GM19239 (cell line): ENCODE data around the gene RABL6.
"Not testable (repeated sequence)": the region's sequence is repeated elsewhere in the genome, so short reads cannot be mapped to it uniquely, and the experiment has no call there.

Experiments used
- DNase-seq: peaks from one replicate; pipeline ENCODE4 v3.0.0; 2011; ENCODE audit warnings: low spot score; ENCODE audit not compliant: insufficient read length
- FAIRE-seq: peaks from 2 replicates; lab custom pipeline; 2011; peaks lifted over from hg19 to GRCh38; lab: Jason Lieb, UNC

Gene RABL6

DNA sequence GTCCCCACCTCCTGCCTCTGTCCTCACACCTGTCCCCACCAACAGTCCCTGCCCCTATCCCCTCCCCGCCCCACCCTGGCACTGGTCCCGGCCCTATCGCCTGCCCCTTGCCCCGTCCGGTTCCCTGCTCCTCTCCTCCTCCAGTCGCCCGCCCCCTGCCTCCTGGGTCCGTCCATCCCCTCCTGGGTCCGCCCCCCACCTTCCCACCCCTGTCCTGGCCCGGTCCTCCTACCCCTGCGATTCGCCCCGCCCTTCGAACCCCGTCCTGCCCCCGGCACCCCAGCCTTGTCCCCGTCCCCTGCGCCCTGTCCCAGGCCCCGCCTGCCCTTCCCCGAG is 58.0 kb downstream of the RABL6 start:
- FAIRE-seq (no peak), DNase-seq (no peak)

DNA sequence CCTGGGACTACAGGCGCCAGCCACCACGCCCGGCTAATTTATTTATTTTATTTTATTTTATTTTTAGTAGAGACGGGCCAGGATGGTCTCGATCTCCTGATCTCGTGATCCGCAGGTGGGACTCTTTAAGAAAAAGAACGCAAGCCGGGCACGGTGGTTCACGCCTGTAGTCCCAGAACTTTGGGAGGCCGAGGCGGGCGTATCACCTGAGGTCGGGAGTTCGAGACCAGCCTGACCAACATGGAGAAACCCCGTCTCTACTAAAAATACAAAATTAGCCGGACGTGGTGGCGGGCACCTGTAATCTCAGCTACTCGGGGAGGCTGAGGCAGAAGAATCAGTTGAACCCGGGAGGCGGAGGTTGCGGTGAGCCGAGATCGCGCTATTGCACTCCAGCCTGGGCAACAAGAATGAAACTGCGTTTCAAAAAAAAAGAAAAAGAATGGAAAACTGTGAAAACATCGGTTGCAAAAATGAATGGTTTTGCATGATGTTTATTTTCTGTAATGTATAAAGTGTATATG is 59.2 kb downstream of the RABL6 start:
- FAIRE-seq, DNase-seq: not testable (repeated sequence)

GRCh38 chr9:136867480-136867879 is 59.7 kb downstream of the RABL6 start:
- FAIRE-seq, result no peak
- DNase-seq, result no peak

DNA sequence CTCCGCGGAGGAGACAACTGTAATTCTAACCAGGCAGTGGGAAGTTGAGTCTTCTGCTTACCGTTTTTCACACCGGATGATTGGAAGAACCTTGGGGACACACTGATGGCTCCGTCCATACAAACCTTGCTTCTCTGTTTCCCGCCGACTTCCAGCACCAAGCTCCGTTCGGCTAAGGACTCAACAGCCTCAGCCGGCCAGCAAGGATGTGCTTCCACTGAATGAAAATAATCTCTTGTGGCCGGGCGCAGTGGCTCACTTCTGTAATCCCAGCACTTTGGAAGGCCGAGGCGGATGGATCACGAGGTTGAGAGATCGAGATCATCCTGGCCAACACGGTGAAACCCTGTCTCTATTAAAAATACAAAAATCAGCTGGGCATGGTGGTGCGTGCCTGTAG is 60.2 kb downstream of the RABL6 start:
- FAIRE-seq (no peak), DNase-seq (no peak)

GRCh38 chr9:136868644-136869043 is 60.9 kb downstream of the RABL6 start:
- FAIRE-seq (no peak), DNase-seq (no peak)

DNA sequence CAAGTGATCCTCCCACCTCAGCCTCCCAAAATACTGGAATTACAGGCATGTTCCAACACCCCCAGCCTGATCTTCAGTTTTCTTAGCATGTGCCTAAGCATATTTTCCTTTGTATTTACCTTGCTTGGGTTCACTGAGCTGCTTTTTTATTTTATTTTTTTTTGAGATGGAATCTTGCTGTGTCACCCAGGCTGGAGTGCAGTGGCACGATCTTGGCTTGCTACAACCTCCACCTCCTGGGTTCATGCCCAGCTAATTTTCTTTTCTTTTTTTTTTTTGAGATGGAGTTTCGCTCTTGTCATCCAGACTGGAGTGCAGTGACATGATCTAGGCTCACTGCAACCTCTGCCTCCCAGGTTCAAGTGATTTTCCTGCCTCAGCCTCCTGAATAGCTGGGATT is 61.9 kb downstream of the RABL6 start:
- not testable (repeated sequence) for FAIRE-seq, DNase-seq

GRCh38 chr9:136875155-136875554 is 67.4 kb downstream of the RABL6 start:
- DNase-seq, result no peak
- FAIRE-seq, result no peak

GRCh38 chr9:136876476-136876875 is 68.7 kb downstream of the RABL6 start:
- DNase-seq, result no peak
- no peak for FAIRE-seq

DNA sequence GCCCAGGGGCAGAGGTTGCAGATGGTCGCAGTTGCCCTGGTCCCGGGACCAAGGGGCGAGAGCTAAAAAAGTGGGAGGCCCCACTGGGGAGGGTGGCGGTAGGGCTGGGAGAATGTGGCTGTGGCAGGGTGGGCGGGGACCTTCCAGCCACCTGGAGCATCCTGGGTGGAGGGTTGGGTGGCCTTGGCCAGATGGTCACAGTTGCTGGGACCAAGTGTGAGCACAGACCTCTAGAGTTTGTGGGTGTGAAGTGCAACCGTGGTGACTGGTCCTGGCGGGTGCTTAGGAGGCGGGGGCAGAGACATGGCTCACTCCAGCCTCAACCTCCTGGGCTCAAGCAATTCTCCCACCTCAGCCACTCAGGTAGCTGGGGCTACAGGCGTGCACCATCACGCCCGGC is 72.9 kb downstream of the RABL6 start:
- DNase-seq (no peak), FAIRE-seq (no peak)

DNA sequence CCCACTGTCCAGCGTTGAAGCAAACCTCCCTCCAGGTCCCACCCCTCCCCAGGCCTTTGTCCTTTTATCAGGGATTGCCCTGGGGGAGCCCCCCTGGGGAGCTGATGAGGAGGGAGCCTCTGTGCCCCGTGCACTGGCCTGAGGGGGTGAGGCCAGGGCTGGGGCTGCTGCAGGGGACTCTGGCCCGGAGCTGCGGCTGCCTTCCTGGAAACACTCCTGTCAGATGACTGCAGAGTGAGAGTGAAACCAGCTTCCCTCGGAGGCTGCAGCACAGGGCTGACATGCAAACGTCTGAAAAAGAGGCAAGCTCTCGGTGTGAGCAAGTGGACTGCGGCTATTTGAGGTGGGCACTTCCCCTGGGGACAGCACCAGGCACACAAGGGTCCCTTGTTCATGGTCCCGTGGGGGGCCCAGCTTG is 74.0 kb downstream of the RABL6 start:
- peak; percentile 90 for FAIRE-seq
- peak; percentile 72 for DNase-seq

GRCh38 chr9:136882109-136882946 is 74.6 kb downstream of the RABL6 start:
- no peak for FAIRE-seq
- DNase-seq, result peak; percentile 79

DNA sequence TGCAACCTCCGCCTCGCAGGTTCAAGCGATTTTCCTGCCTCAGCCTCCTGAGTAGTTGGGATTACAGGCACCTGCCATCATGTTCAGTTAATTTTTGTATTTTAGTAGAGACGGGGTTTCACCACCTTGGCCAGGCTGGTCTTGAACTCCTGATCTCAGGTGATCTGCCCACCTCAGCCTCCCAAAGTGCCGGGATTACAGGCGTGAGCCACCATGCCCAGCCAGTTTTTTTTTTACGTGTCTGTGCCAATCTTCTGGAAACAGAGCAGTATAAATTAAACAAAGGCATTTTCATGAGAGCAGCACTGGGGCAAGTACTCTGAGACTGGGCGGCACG is 75.2 kb downstream of the RABL6 start:
- FAIRE-seq, DNase-seq: not testable (repeated sequence)

GRCh38 chr9:136883670-136884069 is 75.9 kb downstream of the RABL6 start:
- not testable (repeated sequence) for FAIRE-seq, DNase-seq

DNA sequence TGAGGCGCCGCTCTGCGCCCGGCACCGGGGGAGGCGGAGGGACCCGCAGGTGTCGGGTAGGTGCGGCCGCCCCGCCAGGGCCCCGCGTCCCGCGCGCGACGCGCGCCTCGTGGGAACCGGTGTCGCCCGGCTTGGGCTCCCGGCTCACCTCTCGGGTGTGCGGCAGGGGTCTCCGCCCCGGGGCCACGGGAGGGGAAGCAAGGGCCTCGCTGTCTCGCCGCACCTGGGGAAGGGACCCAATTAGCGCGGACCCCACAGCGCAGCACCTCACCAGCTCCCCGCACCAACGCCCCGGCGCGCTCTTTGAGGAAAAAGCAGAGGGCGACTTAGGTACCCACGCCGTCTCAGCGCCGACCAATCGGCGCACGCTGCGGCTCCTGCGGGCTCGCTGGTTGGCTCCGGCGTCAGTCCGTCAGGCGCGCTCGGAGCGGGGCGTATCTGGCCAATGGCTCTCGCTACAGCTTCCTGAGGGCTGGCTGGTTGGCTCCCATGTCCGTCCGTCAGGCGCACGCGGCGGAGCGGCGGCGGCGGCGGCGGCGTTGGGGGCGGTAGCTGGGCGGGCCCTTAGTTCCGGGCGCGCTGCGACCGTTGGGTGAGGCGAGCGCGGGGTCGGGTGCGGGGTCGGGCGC is 78.3 kb downstream of the RABL6 start, which contains the start of gene TRAF2:
TRAF2 (plus strand) TSS at position 567 of the 629 bp plus-strand sequence. CDS start 12,225 bp downstream, outside the sequence.
- FAIRE-seq (peak; percentile 89), DNase-seq (peak; percentile 100)

- FAIRE-seq (no peak), DNase-seq (peak; percentile 85)
Measured at GRCh38 chr9:136886610-136887597, 79.2 kb downstream of the RABL6 start.

DNA sequence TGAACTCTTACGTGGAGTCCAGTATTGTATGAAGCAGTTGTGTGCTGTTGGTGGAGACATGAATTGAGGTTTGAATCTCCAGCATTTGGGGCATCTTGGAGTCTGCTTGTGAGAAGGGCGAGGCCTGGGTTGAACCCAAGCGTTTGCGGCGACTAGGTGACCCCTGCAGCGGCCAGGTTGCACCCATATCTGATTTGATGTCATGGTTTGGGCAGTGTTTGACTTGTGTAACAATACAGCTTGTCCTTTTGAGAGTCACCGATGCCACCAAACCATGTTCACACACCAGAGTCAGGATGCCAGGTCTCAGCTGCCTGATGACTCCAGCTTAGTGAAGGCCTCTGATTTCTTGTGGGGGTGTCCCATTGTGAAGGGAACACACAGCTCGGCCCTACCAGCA is 80.7 kb downstream of the RABL6 start:
- DNase-seq (no peak), FAIRE-seq (no peak)

DNA sequence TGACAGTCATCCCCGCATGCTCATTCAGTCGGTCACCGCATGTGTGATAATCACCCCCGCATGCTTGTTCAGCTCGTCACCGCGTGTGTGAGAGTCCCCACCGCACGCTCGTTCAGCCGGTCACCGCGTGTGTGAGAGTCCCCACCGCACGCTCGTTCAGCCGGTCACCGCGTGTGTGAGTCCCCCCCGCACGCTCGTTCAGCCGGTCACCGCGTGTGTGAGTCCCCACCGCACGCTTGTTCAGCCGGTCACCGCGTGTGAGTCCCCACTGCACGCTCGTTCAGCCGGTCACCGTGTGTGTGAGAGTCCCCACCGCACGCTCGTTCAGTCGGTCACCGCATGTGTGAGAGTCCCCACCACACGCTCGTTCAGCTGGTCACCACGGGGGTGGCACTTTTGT is 82.1 kb downstream of the RABL6 start:
- FAIRE-seq, result no peak

GRCh38 chr9:136890661-136891060 is 82.9 kb downstream of the RABL6 start:
- FAIRE-seq, result no peak
- no peak for DNase-seq

More for the DNA sequence above, 82.1 kb downstream of the RABL6 start:
- no peak for DNase-seq
